Measurements from ENCODE around the gene EME1.

The EME1 gene

DNA sequence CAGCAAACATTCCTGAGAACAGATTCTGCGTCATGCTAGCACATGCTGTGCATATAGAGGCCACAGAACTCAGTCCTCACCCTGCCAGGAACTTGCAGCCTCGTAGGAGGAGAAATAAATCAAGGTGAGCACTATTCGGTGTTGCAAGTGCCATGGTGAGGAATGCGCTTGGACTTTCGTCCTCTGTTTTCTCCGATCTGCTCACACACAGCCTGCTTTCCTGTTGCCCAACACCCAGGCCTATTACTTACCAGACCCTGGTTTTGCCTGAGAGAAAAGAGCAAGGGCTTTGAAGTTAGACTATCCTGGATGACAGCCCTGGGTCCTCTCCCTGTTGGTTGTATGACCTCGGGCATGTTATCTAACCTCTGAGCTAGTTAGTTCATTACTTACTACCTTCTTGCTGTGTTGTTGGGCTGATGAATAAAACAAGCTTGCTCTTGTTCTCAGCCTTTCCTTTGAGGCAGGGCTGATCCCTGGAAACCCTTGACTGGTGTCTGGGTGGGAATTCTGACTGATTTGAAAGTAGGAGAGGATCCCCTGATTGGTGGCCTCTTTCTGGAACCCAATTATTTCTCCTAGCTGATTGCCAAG lies 55.9 kb downstream of the EME1 start:
- no peak for DNase-seq

GRCh38 chr17:50429793-50430192 lies 56.8 kb downstream of the EME1 start:
- no peak for DNase-seq

Data from DMS79 treated with DMSO at 0.1 percent for 48 hours (cell line).